Choroid plexus epithelial cell (primary cell): Measurements from ENCODE around the gene FOXA3.
"Not testable (repeated sequence)": the region's sequence is repeated elsewhere in the genome, so short reads cannot be mapped to it uniquely, and the experiment has no call there.

Experiments used
- DNase-seq: peaks from one replicate; pipeline ENCODE4 v3.0.0-alpha.2; 2010; ENCODE audit warnings: low read depth
- H3K4me3 ChIP-seq: 2 replicates; pipeline ENCODE4 v1.5.1; 2011; ENCODE audit warnings: low read depth, mild to moderate bottlenecking, control low read depth, low read length, moderate library complexity
- TF ChIP-seq, protein P1 (sequence below): conservative IDR thresholded peaks from 2 replicates; pipeline ENCODE4 v1.5.1; 2011; ENCODE audit warnings: low read depth, mild to moderate bottlenecking, control low read depth, inconsistent platforms, low read length, moderate library complexity

FOXA3 gene

DNA sequence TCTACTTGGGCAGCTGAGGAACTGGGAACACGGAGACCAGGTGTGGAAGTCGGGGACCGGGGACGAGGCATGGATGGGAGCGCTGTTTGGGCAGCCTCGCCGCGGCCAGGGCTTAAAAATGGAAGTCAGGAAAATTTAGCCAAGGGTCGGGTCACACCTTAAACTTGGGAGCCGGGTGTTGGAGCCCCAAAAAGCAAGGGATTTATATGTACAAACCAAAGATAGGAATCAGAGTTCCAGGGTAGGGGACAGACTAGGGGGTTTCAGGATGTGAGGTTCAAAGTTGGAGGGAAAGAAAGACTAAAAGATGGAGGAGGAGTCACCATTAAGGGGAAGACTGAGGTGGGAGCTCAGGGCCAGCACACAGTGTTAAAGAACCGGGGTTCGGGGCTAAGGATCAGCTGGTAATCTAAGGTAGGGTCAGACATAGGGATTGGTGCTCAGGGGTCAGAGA lies 530 bp downstream of the FOXA3 start:
- no peak for DNase-seq
- TF ChIP-seq, protein P1, sequence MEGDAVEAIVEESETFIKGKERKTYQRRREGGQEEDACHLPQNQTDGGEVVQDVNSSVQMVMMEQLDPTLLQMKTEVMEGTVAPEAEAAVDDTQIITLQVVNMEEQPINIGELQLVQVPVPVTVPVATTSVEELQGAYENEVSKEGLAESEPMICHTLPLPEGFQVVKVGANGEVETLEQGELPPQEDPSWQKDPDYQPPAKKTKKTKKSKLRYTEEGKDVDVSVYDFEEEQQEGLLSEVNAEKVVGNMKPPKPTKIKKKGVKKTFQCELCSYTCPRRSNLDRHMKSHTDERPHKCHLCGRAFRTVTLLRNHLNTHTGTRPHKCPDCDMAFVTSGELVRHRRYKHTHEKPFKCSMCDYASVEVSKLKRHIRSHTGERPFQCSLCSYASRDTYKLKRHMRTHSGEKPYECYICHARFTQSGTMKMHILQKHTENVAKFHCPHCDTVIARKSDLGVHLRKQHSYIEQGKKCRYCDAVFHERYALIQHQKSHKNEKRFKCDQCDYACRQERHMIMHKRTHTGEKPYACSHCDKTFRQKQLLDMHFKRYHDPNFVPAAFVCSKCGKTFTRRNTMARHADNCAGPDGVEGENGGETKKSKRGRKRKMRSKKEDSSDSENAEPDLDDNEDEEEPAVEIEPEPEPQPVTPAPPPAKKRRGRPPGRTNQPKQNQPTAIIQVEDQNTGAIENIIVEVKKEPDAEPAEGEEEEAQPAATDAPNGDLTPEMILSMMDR = no peak
- H3K4me3 ChIP-seq = no peak overlapping the region

DNA sequence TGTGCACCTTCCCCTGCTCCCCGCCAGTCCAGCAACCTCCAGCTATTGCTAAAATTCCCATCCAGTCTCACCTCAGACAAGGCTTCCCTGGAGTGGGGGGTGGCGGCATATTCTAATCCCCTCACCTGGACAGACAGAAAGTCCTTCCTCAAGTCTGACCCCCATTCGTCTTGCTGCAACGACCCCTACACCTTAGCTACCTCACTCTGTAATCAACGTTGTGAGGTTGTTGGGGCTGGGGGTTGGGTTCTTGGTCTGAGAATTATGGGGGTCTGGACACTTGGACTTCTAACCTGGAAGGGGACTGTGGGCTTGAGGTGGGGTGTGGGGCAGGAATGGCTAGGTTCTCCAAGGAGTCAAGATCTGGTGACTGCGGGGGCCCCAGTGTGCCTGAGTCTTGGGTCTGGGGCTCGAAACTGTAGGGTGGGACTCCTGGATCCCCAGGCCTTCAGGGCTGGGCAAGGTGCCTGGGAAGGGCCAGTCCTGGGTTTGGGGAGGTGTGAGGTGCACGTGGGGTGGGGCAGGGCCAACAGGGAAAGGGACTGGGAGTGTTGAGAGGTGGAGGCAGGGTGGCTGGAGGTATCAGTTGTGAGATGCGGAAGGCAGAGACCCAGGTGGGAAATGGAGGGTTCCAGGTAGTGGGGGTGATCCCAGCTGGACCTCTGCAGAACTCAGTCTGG lies 1.3 kb downstream of the FOXA3 start:
- TF ChIP-seq, protein P1 = no peak
- H3K4me3 ChIP-seq = no peak overlapping the region

DNA sequence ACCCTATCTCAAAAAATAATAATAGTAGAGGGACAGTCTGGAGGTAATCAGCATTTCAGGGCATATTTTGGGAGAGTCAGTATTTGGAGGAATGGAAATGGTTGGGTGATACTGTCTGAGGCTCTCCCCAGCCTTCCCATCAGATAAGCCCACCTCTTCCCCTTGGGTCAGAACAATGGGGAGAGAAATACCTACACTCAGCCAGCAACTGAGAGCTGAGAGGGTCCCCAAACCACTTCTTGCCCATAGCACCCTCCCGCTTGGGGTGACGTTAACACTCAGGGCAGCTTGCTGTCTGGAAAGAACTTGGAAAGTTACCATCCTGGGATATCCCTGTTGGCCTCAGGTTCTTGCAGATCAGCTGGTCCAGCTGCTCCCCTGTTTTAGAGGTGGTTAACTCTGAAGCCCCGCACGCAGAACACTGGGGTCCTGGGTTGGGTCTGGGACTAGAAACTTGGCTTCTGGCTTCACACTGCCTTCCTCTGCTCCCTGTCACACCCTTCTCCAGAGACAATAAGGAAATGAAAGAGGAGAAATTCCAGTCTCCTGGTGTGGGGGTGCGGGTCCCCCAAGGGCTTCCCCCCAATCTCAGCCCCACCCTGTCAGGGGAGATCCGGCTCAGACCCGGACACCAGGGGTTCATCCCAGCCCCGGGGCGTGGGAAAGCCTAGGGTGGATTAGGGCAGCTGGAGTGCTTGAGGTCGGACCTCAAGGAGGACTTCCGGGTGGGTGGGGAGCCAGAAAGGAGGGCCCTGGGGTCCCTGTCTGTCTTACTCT lies 2.5 kb downstream of the FOXA3 start:
- no peak for DNase-seq
- H3K4me3 ChIP-seq = no peak overlapping the region
- TF ChIP-seq, protein P1 = no peak

More for the DNA sequence above, 1.3 kb downstream of the FOXA3 start:
- no peak for DNase-seq

DNA sequence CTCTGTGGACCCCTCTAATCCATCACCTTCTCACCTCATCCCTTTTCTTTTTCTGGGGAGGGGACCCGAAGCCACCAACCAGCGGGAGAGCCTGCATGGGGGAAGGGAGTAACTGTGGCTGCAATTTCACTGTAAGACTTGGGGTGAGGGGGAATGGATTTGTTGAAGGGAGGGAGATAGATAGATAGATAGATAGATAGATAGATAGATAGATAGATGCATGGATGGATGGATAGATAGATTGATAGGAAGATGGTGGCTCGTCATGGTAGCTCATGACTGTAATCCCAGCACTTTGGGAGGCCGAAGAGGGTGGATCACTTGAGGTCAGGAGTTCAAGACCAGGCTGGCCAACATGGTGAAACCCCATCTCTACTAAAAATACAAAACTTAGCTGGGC lies 3.1 kb downstream of the FOXA3 start:
- not testable (repeated sequence) for H3K4me3 ChIP-seq

DNA sequence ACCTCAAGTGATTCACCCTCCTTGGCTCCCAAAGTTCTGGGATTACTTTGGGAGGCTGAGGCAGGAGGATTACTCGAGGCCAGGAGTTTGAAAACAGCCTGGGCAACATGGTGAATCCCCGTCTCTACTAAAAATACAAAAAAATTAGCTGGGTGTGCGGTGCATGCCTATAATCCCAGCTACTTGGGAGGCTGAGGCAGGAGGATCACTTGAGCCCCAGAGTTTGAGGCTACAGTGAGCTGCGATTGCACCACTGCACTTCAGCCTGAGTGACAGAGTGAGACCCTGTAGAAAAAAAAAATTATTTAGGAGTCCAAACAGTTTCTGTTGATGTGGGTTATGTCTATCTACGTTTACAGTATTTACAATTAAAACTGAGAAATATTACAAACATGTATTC lies 6.7 kb downstream of the FOXA3 start:
- DNase-seq = no peak
- H3K4me3 ChIP-seq = no peak overlapping the region
- TF ChIP-seq, protein P1 = no peak

More for the DNA sequence above, 3.1 kb downstream of the FOXA3 start:
- not testable (repeated sequence) for DNase-seq

DNA sequence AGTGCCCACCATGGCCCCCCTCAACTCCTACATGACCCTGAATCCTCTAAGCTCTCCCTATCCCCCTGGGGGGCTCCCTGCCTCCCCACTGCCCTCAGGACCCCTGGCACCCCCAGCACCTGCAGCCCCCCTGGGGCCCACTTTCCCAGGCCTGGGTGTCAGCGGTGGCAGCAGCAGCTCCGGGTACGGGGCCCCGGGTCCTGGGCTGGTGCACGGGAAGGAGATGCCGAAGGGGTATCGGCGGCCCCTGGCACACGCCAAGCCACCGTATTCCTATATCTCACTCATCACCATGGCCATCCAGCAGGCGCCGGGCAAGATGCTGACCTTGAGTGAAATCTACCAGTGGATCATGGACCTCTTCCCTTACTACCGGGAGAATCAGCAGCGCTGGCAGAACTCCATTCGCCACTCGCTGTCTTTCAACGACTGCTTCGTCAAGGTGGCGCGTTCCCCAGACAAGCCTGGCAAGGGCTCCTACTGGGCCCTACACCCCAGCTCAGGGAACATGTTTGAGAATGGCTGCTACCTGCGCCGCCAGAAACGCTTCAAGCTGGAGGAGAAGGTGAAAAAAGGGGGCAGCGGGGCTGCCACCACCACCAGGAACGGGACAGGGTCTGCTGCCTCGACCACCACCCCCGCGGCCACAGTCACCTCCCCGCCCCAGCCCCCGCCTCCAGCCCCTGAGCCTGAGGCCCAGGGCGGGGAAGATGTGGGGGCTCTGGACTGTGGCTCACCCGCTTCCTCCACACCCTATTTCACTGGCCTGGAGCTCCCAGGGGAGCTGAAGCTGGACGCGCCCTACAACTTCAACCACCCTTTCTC lies 8.2 kb downstream of the FOXA3 start:
- DNase-seq = no peak
- TF ChIP-seq, protein P1 = no peak
- H3K4me3 ChIP-seq = no peak overlapping the region

DNA sequence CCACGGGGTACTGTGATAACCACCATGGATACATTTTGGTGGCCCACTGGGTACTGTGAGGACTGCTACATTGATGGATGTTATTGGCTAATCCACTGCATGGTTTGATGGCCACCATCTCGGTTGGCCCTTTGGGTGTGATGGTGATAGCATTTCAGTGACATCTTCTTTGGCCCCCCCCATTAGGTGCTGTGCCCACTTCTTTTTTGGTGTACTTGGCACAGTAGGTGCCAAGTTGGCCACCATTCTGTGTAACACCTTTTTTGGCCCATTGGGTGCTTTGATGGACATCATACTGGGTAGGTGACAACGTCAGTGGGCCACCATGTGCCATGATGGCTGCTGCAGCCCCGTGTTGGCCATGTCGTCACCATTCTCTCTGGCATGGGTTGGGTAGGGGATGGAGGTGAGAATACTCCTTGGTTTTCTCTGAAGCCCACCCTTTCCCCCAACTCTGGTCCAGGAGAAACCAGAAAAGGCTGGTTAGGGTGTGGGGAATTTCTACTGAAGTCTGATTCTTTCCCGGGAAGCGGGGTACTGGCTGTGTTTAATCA lies 9.2 kb downstream of the FOXA3 start:
- no peak overlapping the region for H3K4me3 ChIP-seq
- TF ChIP-seq, protein P1 = no peak
- no peak for DNase-seq
